ENCODE data around the gene CLEC16A.

The CLEC16A gene

DNA sequence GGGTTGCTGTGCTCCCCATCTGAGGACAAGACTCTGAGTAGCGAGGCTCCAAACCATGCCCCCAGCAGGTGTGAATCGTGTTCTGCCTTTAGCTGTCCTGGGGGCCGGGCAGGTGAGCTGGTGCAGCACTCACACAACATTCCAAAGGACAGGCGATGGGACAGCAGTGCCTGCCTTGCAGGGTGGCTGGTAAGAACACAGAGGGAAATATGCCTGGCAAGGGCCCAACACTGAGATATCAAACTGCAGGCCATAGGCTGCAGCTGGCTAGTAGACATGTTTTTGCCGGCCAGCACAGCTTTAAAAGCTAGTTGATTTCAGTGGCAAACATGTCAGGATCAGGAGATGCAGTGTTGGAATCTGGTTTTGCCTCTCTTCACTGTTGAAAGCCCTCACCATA, 23.6 kb downstream of the CLEC16A start:
- DNase-seq = no peak

DNA sequence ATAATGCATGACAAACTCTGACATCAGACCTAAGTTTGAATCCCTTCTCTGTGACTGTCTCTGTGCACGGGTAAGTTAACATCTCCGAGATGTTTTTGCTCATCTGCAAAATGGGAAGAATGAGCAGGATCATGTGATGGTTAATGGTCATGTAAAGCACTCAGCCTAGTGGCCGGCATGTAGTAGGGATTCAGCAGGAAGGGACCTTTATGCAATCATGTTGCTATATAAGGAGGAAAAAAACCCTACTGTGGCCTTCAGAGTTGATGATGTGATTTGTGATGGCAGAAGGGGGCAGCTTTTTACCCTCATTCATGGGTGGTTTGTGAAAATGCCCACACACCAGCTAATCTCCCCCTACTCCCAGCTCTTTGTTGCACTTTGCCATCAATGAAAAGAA, 24.1 kb downstream of the CLEC16A start:
- peak; percentile 60 to 77 (median 66) for DNase-seq

DNA sequence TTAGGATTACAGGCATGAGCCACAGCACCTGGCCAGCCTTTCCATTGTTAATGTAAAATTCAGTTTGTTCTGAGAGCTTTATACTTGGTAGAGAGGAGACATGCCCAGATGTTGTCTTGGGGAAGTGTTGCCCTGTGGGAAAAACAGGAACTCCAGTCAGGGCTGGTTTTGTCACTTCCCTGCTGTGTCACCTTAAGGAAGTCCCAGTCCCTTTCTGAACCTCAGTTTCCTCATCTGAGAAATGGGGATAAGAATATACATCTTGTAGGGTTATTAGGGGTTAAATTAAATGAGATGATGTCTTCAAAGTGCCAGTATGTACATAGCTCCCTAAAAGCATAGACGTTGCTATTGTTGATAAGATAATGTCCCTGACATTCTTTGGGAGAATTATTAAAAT, 25.3 kb downstream of the CLEC16A start:
- DNase-seq = peak; percentile 67 to 75 (median 69)

GRCh38 chr16:10970065-10970464, 25.7 kb downstream of the CLEC16A start:
- DNase-seq = no peak

DNA sequence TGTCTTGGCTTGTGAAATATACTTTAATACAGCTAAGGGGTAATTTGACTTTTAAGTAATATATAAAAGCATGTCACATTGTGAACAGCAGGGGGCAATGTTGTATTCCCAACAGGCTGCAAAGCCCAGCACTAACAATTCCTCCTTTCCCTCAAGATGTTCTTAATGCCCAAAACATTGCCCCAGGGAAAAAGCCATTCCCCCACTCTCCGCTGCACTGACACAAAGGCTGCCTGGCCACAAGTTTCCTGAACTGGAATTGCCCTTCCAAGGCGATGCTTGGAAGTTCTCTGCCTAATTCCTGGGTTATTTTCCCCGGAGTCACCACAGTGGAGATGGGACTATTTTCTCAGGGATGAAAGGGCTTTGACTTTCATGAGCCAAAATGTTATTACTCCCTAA, 27.2 kb downstream of the CLEC16A start:
- peak; percentile 74 to 80 (median 74) for DNase-seq

DNA sequence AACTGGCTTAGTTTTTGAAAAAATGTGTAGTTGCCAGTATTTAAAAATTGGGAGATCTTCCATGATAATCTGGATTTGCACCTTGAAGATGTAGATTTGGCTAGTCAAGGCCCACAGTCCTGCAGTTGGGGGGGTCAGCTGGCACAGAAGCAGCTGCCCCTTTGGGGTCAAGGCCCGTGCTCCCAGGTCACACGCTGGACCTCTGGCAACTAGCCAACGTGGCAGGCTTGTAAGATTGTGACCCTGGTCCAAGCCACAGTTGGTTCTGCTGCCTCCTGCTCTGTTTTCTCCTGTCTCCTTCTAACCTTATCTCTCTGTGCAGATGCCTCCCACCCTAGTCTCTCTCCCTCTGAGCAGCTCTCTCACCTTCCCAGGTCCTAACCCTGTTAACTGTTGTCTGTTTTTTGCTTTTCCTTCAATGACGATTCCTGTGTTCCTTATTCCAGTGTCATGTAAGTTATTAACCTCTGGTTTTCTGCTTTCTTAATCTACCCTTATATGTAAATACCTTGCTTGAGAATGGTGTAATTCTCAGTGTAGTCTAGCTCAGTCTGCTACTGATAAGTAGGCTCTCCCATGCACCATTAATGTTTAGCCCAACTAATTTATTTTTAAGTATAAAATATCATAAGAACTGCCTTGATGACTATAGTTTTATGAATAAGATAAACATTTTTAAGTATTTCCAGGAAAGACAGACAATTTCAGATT, 27.9 kb downstream of the CLEC16A start:
- DNase-seq = no peak

DNA sequence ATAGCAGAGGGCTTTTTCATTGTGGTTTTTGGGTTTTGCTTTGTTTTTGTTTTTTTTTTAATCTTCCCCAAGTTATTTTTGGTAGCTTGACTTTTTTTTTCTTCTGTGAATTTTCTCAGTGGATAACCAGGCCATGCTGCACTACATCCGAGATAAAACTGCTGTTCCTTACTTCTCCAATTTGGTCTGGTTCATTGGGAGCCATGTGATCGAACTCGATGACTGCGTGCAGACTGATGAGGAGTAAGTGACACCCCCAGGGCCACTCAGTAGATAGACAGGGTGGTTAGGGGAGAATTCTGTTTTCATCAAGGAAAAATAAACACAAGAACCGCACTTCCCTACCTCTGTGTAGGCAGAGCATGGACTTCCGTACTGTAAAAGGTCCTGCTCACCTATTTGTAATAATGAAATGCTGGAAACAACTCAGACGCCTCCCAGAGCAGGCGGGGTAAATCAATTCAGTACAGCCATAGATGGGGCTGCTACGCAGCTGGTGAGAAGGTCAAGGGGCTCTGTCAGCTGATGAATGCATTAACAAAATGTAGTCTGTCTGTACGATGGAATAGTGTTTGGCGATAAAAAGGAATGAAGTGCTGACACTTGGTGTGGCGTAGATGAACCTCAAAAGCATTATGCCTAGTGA, 28.6 kb downstream of the CLEC16A start:
- peak in 1 of 3 donors; percentile 18 for DNase-seq

DNA sequence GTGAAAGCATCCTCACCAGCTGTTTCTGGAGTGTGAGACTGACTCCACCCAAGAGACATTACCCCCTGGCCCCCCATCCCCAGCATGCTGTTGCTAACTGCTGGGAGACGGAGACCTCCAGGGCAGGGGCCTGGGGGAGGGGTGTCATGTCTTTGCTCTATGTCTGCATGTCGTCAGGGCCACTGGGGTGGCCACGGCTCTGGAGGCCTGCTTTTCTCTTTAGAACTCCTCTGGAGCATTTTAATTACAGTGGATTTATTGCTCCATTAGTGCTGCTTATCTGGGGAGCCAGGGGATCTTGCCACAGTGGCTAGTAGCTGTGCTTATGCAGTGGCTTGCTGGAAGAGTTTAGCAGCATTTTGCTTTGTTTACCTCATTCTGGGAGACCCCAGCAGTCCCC, 32.3 kb downstream of the CLEC16A start:
- DNase-seq = no peak

- DNase-seq = no peak
These were observed 33.8 kb downstream of the CLEC16A start for GRCh38 chr16:10978124-10978523.

DNA sequence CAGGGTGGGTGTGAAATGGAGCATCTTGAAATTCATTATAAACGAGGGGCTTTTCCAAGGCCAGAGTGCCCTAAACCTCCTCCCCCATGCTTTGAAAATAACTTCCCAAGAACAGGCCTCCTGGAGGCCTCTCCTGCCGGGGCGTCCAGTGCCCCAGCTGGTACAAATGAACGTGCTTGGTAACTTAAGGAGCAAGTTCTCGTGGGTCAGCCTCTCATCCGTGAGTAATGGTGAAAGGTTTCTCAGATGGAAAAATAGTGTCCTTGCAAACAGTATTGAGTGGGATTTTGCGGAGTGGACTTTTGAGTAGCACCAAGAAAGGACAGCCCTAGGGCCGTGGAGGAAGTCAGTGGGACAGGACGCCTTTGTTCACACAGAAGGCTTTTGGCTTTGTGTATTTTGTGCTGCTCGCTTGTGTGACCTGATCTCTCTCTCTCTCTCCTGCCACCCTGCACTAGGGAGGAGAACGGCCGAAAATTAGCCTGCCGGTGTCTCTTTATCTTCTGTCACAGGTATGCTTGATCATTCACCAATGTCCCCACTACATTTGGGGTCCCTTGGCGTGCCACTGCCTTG, 34.6 kb downstream of the CLEC16A start:
- DNase-seq = no peak

- DNase-seq = no peak
These were observed 35.6 kb downstream of the CLEC16A start for GRCh38 chr16:10979717-10980601.

- DNase-seq = no peak
These were observed 36.4 kb downstream of the CLEC16A start for GRCh38 chr16:10980813-10981212.

- DNase-seq = peak in 1 of 3 donors; percentile 35
These were observed 37.4 kb downstream of the CLEC16A start for GRCh38 chr16:10981697-10982216.

GRCh38 chr16:10982465-10983150, 38.2 kb downstream of the CLEC16A start:
- no peak for DNase-seq

GRCh38 chr16:10983159-10983558, 38.8 kb downstream of the CLEC16A start:
- DNase-seq = no peak

GRCh38 chr16:10984509-10984908, 40.1 kb downstream of the CLEC16A start:
- DNase-seq = no peak

GRCh38 chr16:10987361-10988163, 43.2 kb downstream of the CLEC16A start:
- no peak for DNase-seq

GRCh38 chr16:10988164-10988803, 43.9 kb downstream of the CLEC16A start:
- peak in 2 of 3 donors; percentile 14 to 20 for DNase-seq

- DNase-seq = no peak
These were observed 44.5 kb downstream of the CLEC16A start for GRCh38 chr16:10988879-10989278.

- DNase-seq = no peak
These were observed 45.2 kb downstream of the CLEC16A start for GRCh38 chr16:10989559-10989958.

- peak in 1 of 3 donors; percentile 26 for DNase-seq
These were observed 46.0 kb downstream of the CLEC16A start for GRCh38 chr16:10990378-10990777.

Data from suppressor macrophage treated with lipopolysaccharide for 1 hour (primary cell).